Fibroblast of skin of abdomen (primary cell): Measurements from ENCODE around the gene CPAMD8.
"Not testable (repeated sequence)": the region's sequence is repeated elsewhere in the genome, so short reads cannot be mapped to it uniquely, and the experiment has no call there.

Source experiments
- DNase-seq: peaks from one replicate; pipeline ENCODE4 v3.0.0-alpha.2; 2013

Gene CPAMD8

GRCh38 chr19:17037966-17038500 lies 11.4 kb upstream of the CPAMD8 start:
- no peak for DNase-seq

GRCh38 chr19:17037184-17037583 lies 10.6 kb upstream of the CPAMD8 start:
- no peak for DNase-seq

- DNase-seq, result no peak
These were observed 10.0 kb upstream of the CPAMD8 start for GRCh38 chr19:17036640-17037039.

DNA sequence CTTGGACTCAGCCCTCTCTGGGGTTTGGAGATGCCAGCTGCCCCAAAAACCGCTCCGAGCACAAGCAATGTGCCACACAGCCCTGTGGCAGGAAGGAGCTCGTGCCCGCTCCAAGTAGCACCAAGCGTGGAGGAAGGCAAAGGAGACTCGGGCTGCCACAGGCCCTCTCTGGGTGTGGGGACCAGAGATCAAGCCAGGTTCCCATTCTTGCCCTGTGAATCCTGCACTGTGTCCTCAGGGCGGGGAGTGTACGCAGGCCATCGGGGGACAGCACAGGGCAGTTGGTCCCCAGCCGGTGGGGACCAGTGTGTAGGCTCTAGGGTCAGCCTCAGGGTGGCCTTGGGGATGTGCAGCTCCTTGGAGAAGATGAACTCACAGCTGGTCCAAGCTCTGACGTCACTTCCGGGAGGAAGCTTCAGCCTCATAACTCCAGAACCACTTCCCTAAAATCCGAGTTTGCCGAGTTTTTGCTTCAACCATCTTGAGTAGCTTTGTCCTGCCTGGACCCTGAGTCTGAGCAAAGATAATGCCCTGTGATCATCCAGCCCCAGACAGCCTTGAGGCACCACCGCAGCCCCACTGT lies 9.3 kb upstream of the CPAMD8 start:
- no peak for DNase-seq

DNA sequence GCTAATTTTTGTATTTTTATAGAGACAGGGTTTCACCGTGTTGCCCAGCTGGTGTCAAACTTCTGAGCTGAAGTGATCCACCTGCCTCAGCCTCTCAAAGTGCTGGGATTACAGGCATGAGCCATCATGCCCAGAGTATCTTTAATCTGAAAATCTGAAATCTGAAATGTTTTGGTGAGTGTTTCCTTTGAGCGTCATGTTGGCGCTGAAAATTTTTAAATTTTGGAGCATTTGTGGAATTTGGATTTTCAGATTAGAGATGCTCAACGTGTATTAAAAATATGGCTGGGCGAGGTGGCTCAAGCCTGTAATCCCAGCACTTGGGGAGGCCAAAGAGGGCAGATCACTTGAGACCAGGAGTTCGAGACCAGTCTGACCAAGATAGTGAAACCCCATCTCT lies 5.1 kb upstream of the CPAMD8 start:
- DNase-seq, result no peak

- DNase-seq, result no peak
These were observed 945 bp upstream of the CPAMD8 start for GRCh38 chr19:17027535-17027975.

DNA sequence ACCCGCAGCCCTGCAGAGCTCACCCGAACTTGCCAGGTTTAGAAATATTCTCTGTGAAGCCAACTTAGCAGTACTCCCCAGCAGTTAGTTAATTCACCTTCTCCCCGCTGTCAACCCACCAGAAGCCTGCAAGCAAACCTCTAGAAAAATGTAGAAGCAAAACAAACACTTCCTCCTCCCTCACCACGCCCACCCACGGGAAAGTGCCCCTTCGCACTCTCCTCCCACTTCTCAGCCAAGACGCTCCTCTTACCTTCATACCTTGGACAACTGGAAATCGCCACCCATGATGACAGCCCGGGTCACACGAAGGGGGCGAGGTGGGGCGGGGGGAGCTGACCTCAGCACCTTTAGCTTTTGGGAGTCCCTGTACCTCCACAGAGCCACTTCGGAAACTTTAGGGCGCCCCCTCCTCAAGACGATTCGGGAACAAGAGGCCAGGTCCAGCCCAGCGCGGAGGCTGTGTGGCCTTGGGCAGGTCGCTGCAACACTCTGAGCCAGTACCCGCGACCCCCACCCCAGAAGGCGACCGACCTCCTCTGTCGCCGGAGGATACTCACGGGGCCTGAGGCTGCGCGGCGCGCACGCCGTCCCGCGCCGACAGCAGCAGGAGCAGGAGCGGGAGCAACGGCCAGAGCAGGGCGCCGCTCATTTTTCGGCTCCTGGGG lies 485 bp downstream of the CPAMD8 start:
- no peak for DNase-seq

DNA sequence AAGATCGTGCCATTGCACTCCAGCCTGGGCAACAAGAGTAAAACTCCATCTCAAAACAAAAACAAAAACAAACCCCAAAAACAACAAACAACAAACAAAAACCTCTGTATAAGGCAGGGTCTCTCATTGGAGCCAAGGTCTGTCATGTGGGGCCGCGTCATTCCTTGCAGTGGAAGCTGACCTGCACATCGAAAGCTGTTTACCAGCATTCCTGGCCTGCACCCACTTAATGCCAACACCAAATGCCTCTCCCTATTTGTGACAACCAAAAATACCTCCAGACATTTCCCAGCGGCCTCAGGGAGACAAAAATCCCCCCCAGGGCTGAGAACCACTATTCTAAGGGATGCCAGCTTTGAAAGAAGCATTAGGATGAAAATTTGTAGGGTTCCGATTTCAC lies 1.2 kb downstream of the CPAMD8 start:
- DNase-seq, result no peak

- not testable (repeated sequence) for DNase-seq
These were observed 1.7 kb downstream of the CPAMD8 start for GRCh38 chr19:17024941-17025340.

DNA sequence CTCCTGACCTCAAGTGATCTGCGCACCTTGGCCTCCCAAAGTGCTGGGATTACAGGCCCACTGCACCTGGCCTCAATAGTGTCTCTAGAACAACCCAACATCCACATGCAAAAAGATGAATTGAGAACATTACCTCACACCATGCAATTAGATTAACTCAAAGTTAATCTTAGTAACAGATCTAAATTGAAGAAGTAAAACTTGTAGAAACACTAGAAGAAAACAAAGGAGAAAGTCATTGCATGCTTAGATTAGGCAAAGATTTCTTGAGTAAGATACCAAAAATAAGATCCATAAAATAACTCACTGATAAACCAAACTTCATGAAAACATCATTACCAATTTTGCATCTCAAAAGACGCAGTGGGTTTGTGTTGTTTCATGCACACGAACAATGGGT lies 2.8 kb downstream of the CPAMD8 start:
- no peak for DNase-seq

GRCh38 chr19:17022738-17023137 lies 3.9 kb downstream of the CPAMD8 start:
- no peak for DNase-seq

DNA sequence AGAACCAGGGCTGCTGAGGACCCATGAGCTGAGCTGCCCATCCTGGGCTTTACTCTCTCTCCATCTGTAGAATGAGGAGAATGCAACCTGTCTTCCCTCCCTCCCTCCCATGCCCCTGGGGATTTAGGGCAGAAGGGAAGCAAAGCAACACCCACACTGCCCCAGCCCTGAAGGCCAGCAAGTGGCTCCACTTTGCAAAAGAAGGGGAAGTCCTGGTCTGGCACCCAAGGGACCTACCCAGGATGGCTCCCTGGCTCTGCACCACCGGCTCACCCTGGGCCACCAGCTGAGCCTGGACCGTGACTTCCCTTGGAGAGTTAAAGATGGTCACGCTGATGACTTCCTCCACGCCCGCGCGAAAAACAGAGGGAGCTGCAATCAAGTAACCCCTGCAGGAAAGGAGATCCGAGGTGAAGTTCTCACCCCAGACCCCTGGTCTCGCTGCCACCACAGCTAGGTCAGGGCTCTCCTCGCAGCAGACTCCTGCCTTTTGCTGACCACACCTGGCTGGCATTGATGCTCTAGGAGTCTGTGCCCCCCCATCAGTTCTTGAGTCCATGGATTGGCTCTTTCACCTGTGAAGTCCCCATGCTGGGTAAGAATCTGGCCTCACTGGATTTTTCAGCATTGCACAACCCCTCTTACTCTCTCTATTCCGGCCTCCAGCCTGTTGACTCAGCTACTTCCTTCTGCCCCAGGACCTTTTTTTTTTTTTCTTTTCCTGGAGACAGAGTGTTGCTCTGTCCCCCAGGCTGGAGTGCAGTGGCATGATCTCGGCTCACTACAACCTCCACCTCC lies 4.6 kb downstream of the CPAMD8 start:
- no peak for DNase-seq

DNA sequence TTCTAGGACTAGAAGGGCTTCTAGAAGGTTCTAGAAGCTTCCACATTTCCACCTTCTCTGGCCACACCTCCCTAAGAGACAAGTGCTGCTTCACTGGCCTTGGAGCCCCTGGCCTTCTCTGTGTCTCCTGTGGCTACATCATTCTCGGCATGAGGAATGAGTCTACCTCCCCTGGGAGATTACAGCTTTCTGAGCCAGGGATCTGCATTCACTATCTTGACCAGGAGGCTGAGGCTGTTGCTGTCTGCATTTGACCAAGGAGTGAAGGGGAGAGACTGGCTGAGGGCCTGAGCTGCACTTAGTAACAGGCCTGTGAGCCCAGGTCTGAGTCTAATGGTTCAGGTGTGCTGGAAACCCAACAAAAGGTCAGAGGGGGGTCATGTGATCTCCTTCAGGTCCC lies 5.3 kb downstream of the CPAMD8 start:
- DNase-seq, result no peak

DNA sequence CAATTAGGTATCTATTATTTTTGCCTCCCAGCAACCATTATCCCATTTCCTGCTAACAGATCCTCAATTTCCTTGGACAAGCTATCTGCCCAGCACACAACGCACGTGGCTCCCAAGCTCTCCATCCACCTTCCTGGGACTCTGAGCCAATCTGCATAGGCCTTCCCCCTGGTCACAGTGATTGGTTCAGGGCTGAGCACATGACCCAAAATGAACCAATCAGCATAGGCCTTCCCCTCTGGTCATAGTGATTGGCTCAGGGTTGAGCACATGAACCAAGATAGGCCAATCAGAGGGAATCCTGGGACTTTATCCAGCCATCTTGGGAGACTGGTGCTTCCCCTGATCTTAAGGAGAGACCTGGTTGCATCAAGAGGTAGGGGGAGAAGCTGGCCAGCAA lies 5.8 kb downstream of the CPAMD8 start:
- no peak for DNase-seq

- DNase-seq, result no peak
These were observed 6.2 kb downstream of the CPAMD8 start for GRCh38 chr19:17020385-17020784.

- not testable (repeated sequence) for DNase-seq
These were observed 12.3 kb downstream of the CPAMD8 start for GRCh38 chr19:17014212-17014861.

DNA sequence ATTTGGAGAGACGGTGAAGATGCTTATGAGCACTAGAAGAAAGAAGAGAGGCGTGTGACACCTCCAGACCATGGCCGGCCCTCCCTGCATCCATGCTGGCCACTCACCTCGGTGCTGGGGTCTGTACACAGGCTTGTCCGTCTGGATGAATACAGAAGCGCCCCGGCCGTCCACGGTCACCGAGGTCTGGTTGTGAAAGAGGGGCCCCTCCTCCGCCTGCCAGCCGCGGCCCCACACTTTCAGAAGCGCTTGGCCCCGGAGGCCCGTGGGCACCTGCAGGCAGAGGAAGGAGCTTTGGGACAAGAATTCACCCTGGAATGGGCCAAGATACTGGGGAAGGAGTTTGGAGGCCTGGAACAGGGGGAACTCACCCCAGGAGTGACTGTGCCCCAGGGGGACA lies 15.1 kb downstream of the CPAMD8 start:
- DNase-seq, result no peak

DNA sequence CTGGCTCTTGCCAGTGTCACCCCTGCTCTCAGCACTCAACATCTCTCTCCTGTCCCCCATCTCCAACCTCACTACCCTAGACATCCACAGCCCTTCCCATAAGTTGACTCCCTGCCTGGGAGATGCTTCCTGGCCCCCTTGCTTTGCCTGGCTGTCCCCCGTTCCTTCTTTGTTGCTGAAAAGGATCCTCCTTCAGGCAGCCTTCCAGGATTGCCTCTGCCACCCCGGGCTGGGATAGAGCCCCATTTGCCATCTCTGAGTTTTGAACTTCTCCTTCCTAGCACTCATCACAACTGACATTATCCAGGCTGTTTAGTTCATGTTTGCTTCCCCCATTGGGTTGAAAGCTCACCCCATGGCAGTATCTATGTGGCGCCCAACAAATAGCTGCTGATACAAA lies 20.0 kb downstream of the CPAMD8 start:
- no peak for DNase-seq

- DNase-seq, result no peak
These were observed 21.6 kb downstream of the CPAMD8 start for GRCh38 chr19:17005000-17005399.

DNA sequence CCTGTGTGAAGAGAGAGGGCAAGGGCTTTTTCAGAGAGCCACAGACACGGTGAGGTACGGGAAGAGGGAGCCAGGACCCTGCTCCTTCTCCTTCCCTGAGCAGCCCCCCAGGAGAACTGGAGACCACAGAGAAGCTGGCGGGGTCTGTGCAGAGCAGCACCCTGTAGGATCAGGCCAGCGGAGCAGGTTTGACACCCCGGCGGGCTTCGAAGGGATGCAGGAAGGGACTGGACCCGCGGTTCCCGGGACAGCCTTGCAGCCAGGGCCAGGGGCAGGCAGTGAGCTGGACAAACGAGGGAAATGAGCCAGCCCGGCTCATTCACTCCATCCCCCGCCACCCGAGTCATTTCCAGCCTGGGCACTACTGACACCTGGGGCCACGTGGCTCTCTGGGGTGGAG lies 22.2 kb downstream of the CPAMD8 start:
- no peak for DNase-seq

- no peak for DNase-seq
These were observed 24.2 kb downstream of the CPAMD8 start for GRCh38 chr19:17002455-17002854.

- no peak for DNase-seq
These were observed 24.9 kb downstream of the CPAMD8 start for GRCh38 chr19:17001603-17002183.
